ENCODE measurements around the gene ARHGEF2. TPM values are rescaled to one million over a fixed set of nuclear protein-coding genes. Genes with fewer than 3 reads are reported as not detected.

ARHGEF2 gene
- total and polyA plus RNA-seq, 2 of the 13 experiments (the other 11 are each of a cell fraction or from before 2014, with no cell fraction given): 16.1 to 32.1 TPM

GRCh38 chr1:155933591-155934096 is 44.7 kb downstream of the ARHGEF2 start (continued):
- TF ChIP-seq PATZ1 (CRISPR knock-in tag; IDR thresholded peaks at IDR 0.05): 0 out of 2 replicates have a peak, but pooled peaks have one; percentile 30
- TF ChIP-seq ZNF784 (CRISPR knock-in tag; IDR thresholded peaks at IDR 0.05; ENCODE audit: borderline replicate concordance): 0 out of 2 replicates have a peak, but pooled peaks have one; percentile 7

GRCh38 chr1:155932487-155932886 is 45.9 kb downstream of the ARHGEF2 start:
- H3K4me1 ChIP-seq (ENCODE audit: insufficient read depth, low read length): peaks cover 50% of the 10 kb centered on the region
- 82% methylated on average over 5 of the region's 5 CpGs for WGBS (ENCODE audit: low lambda C conversion rate)
- H2AFZ ChIP-seq (ENCODE audit: low read length): no peak overlapping the region
- no peak overlapping the region for H3K27ac ChIP-seq (ENCODE audit: extremely low read length, insufficient read depth, low read length)
- ChIA-PET CTCF (ENCODE audit: low intra/inter-chr PET ratio, low total read pairs) (interaction anchor here (0.7 kb wide), 1 partner anchor 134 kb away, joined by 3 read pairs; no protein-coding TSS in a partner anchor), POLR2A (interaction anchor here (0.9 to 3.5 kb wide), 7 partner anchors 8 to 88 kb away, joined by 3 to 28 read pairs (median 6); partner anchors contain the start of genes ARHGEF2 and SSR2)
- H3K4me2 ChIP-seq (ENCODE audit: low read depth, low read length): peak overlapping the region; percentile 95
- no peaks in the 10 kb centered on the region for H3K9me3 ChIP-seq (ENCODE audit: low read length)
- no peaks in the 10 kb centered on the region; a peak in 1 of 5 replicates for H3K27me3 ChIP-seq (ENCODE audit: control insufficient read depth in 1 of 2, insufficient read depth in 2 of 2, low read length in 2 of 2)
- no TSS peak for BruUV-seq (replicated peaks)
- intact Hi-C loops (cut with micrococcal nuclease; ENCODE audit: unreplicated experiment): no loop called here
- TF ChIP-seq GPN1 (CRISPR knock-in tag; IDR thresholded peaks at IDR 0.05; ENCODE audit: borderline replicate concordance): no peak
- no peak for TF ChIP-seq ZMYM4 (CRISPR knock-in tag; IDR thresholded peaks at IDR 0.05)
- TF ChIP-seq ZNF431 (CRISPR knock-in tag; IDR thresholded peaks at IDR 0.05; ENCODE audit: borderline replicate concordance, low read depth): no peak
- no peak for TF ChIP-seq NCOR1 (IDR thresholded peaks at IDR 0.05; ENCODE audit: borderline replicate concordance, low read length)
- no peak for TF ChIP-seq ARID4A (CRISPR knock-in tag; IDR thresholded peaks at IDR 0.05; ENCODE audit: borderline replicate concordance)
- TF ChIP-seq NKX3-1 (CRISPR knock-in tag; IDR thresholded peaks at IDR 0.05): no peak
- TF ChIP-seq HDAC1 (CRISPR knock-in tag; IDR thresholded peaks at IDR 0.05): no peak
- no peak for TF ChIP-seq RCOR2 (CRISPR knock-in tag; IDR thresholded peaks at IDR 0.05)
- no peak for TF ChIP-seq ZNF432 (CRISPR knock-in tag; IDR thresholded peaks at IDR 0.05; ENCODE audit: borderline replicate concordance)
- no peak for TF ChIP-seq SAFB2 (CRISPR knock-in tag; IDR thresholded peaks at IDR 0.05; ENCODE audit: borderline replicate concordance, low read depth)
- TF ChIP-seq ZNF747 (CRISPR knock-in tag; IDR thresholded peaks at IDR 0.05; ENCODE audit: borderline replicate concordance): no peak
- 0 out of 2 replicates have a peak overlapping the region, but pooled peaks have one; percentile 22 for H3K9ac ChIP-seq (ENCODE audit: insufficient read depth, low read depth, low read length)
- FAIRE-seq (no peak), DNase-seq (ENCODE audit: low spot score) (no peak), ATAC-seq (no peak)
- peak overlapping the region; percentile 83 to 98 (median 97); a peak in 4 of 6 replicates for H3K4me3 ChIP-seq (replicated peaks in 1 of 3; ENCODE audit: insufficient read depth in 1 of 3, low read depth in 2 of 3, low read length in 3 of 3)
- peaks cover 50% of the 10 kb centered on the region for H3K79me2 ChIP-seq (ENCODE audit: insufficient read depth, low read length)
- H3K36me3 ChIP-seq (replicated peaks in 1 of 2; ENCODE audit: control insufficient read depth in 1 of 2, insufficient read depth in 2 of 2, low read length in 2 of 2): peaks cover 3 to 47% of the 10 kb centered on the region in 2 experiments; a peak in 4 of 5 replicates
- in situ Hi-C loops (cut with HindIII; ENCODE audit: extremely low pct_ligation_motif_present, low pct_unique_long_range_greater_than_20kb): loop anchor here (10.0 kb wide), 1 partner anchor 52 kb away; no protein-coding TSS in a partner anchor
- peaks cover 26% of the 10 kb centered on the region; the same call in 1 of the 2 replicates for H4K20me1 ChIP-seq (ENCODE audit: insufficient read depth, low read length)

Measured in HepG2 (cell line).